Measurements from ENCODE around the gene YARS1. TPM values are rescaled to one million over a fixed set of nuclear protein-coding genes. Genes with fewer than 3 reads are reported as not detected.
A peak's percentile ranks its signal among the peaks of the same experiment; 100 is the strongest.

Gene YARS1
- total and polyA plus RNA-seq, 2 of the 13 experiments (the other 11 are each of a cell fraction or from before 2014, with no cell fraction given) = 50.1 to 113 TPM

DNA sequence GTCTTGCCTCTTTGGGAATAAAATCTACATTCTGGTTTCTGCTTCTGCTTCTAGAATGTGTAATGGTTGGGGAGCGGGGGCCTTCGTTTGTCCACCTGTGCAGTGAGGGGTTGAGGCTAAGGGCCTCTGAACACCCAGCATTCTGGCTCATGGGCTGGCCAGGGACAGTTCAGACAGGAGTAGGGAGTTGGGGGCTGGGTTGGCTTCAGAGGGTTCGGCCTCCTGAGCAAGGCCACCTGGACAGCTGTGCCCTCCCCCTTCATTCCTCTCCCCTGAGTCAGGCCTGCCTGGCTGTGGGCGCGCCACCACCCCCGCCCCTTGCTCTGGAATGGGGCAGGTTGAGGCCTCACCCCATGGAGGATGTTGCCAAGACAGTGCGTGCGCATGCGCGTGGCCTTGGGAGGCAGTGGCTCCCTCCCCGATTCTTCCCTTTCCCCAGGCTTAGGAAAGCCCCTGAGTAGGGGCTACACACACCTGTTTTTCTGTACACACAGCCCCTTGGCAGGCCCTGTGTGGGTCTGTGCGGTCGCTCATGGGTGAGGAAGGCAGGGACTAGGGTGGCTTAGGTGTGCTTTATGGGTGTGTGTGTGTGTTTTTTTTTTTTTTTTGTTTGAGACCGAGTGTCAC, 57.0 kb downstream of the YARS1 start (continued):
- TF ChIP-seq, protein P1, sequence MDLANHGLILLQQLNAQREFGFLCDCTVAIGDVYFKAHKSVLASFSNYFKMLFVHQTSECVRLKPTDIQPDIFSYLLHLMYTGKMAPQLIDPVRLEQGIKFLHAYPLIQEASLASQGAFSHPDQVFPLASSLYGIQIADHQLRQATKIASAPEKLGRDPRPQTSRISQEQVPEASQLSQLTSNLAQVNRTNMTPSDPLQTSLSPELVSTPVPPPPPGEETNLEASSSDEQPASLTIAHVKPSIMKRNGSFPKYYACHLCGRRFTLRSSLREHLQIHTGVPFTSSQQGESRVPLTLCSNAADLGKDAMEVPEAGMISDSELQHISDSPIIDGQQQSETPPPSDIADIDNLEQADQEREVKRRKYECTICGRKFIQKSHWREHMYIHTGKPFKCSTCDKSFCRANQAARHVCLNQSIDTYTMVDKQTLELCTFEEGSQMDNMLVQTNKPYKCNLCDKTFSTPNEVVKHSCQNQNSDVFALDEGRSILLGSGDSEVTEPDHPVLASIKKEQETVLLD (CRISPR knock-in tag; IDR thresholded peaks at IDR 0.05; ENCODE audit: low read depth) = no peak
- TF ChIP-seq, protein P2, sequence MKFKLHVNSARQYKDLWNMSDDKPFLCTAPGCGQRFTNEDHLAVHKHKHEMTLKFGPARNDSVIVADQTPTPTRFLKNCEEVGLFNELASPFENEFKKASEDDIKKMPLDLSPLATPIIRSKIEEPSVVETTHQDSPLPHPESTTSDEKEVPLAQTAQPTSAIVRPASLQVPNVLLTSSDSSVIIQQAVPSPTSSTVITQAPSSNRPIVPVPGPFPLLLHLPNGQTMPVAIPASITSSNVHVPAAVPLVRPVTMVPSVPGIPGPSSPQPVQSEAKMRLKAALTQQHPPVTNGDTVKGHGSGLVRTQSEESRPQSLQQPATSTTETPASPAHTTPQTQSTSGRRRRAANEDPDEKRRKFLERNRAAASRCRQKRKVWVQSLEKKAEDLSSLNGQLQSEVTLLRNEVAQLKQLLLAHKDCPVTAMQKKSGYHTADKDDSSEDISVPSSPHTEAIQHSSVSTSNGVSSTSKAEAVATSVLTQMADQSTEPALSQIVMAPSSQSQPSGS (CRISPR knock-in tag; IDR thresholded peaks at IDR 0.05) = peak; percentile 82
- TF ChIP-seq JUN (CRISPR knock-in tag; IDR thresholded peaks at IDR 0.05) = peak; percentile 99
- no peak for TF ChIP-seq SAFB2 (CRISPR knock-in tag; IDR thresholded peaks at IDR 0.05; ENCODE audit: borderline replicate concordance, low read depth)
- TF ChIP-seq ZNF441 (CRISPR knock-in tag; IDR thresholded peaks at IDR 0.05; ENCODE audit: borderline replicate concordance) = no peak
- peak; percentile 58; the same call in 1 of the 2 replicates for TF ChIP-seq MXD4 (CRISPR knock-in tag; IDR thresholded peaks at IDR 0.05)
- TF ChIP-seq FOSL2 (CRISPR knock-in tag; IDR thresholded peaks at IDR 0.05) = peak; percentile 99
- no peak for TF ChIP-seq TOPORS (CRISPR knock-in tag; IDR thresholded peaks at IDR 0.05)
- peak; percentile 78 for TF ChIP-seq ZBTB7B (CRISPR knock-in tag; IDR thresholded peaks at IDR 0.05)
- TF ChIP-seq ZNF160 (CRISPR knock-in tag; IDR thresholded peaks at IDR 0.05) = no peak
- no peak for TF ChIP-seq ATF1 (CRISPR knock-in tag; IDR thresholded peaks at IDR 0.05)
- TF ChIP-seq, protein P3, sequence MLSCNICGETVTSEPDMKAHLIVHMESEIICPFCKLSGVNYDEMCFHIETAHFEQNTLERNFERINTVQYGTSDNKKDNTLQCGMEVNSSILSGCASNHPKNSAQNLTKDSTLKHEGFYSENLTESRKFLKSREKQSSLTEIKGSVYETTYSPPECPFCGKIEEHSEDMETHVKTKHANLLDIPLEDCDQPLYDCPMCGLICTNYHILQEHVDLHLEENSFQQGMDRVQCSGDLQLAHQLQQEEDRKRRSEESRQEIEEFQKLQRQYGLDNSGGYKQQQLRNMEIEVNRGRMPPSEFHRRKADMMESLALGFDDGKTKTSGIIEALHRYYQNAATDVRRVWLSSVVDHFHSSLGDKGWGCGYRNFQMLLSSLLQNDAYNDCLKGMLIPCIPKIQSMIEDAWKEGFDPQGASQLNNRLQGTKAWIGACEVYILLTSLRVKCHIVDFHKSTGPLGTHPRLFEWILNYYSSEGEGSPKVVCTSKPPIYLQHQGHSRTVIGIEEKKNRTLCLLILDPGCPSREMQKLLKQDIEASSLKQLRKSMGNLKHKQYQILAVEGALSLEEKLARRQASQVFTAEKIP (CRISPR knock-in tag; IDR thresholded peaks at IDR 0.05; ENCODE audit: borderline replicate concordance) = no peak
- TF ChIP-seq, protein P4, sequence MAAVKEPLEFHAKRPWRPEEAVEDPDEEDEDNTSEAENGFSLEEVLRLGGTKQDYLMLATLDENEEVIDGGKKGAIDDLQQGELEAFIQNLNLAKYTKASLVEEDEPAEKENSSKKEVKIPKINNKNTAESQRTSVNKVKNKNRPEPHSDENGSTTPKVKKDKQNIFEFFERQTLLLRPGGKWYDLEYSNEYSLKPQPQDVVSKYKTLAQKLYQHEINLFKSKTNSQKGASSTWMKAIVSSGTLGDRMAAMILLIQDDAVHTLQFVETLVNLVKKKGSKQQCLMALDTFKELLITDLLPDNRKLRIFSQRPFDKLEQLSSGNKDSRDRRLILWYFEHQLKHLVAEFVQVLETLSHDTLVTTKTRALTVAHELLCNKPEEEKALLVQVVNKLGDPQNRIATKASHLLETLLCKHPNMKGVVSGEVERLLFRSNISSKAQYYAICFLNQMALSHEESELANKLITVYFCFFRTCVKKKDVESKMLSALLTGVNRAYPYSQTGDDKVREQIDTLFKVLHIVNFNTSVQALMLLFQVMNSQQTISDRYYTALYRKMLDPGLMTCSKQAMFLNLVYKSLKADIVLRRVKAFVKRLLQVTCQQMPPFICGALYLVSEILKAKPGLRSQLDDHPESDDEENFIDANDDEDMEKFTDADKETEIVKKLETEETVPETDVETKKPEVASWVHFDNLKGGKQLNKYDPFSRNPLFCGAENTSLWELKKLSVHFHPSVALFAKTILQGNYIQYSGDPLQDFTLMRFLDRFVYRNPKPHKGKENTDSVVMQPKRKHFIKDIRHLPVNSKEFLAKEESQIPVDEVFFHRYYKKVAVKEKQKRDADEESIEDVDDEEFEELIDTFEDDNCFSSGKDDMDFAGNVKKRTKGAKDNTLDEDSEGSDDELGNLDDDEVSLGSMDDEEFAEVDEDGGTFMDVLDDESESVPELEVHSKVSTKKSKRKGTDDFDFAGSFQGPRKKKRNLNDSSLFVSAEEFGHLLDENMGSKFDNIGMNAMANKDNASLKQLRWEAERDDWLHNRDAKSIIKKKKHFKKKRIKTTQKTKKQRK (IDR thresholded peaks at IDR 0.05; ENCODE audit: low read length) = no peak
- TF ChIP-seq NAIF1 (CRISPR knock-in tag; IDR thresholded peaks at IDR 0.05; ENCODE audit: borderline replicate concordance) = no peak
- TF ChIP-seq ZNF781 (CRISPR knock-in tag; IDR thresholded peaks at IDR 0.05; ENCODE audit: borderline replicate concordance, not compliant biosample characterization) = peak; percentile 28
- TF ChIP-seq ZNF552 (CRISPR knock-in tag; IDR thresholded peaks at IDR 0.05; ENCODE audit: borderline replicate concordance) = no peak
- no peak for TF ChIP-seq CENPX (CRISPR knock-in tag; IDR thresholded peaks at IDR 0.05)
- no peak for TF ChIP-seq ZNF367 (CRISPR knock-in tag; IDR thresholded peaks at IDR 0.05; ENCODE audit: borderline replicate concordance)
- TF ChIP-seq BRCA1 (CRISPR knock-in tag; IDR thresholded peaks at IDR 0.05) = 0 out of 2 replicates have a peak, but pooled peaks have one; percentile 42

Data from HepG2 (cell line).